Activated T-helper 1 cell treated with anti-CD3 and anti-CD28 coated beads, Interleukin-12 subunit alpha, Interleukin-12 subunit beta, Interleukin-2, Interleukin-4 antibody, amounts not matched to agents 30 ng/mL and 10 ng/mL and 1 ng/mL, durations not matched to agents 14 hours and 24 hours and 36 hours (primary cell): ENCODE data around the gene C2CD4D. TPM values are rescaled to one million over a fixed set of nuclear protein-coding genes. Genes with fewer than 3 reads are reported as not detected.
A peak's percentile ranks its signal among the peaks of the same experiment; 100 is the strongest.

ENCODE experiments used
- DNase-seq: peaks from one replicate; pipeline ENCODE4 v3.0.0; 2021; ENCODE audit warnings: low spot score
- H3K27ac Mint-ChIP-seq: one replicate; pipeline ENCODE4 v1.8.0; 2021; ENCODE audit warnings: mild to moderate bottlenecking, mixed read lengths
- H3K27me3 Mint-ChIP-seq: one replicate; pipeline ENCODE4 v1.8.0; 2022; ENCODE audit warnings: mild to moderate bottlenecking, moderate library complexity, mixed read lengths; ENCODE audit not compliant: insufficient read depth
- H3K36me3 Mint-ChIP-seq: one replicate; pipeline ENCODE4 v1.8.0; 2021; ENCODE audit warnings: low read depth, mixed read lengths
- H3K4me1 Mint-ChIP-seq: one replicate; pipeline ENCODE4 v1.8.0; 2021; ENCODE audit warnings: low read depth, mixed read lengths
- H3K4me3 Mint-ChIP-seq: one replicate; pipeline ENCODE4 v1.8.0; 2021; ENCODE audit warnings: mild to moderate bottlenecking, moderate library complexity, mixed read lengths
- H3K9me3 Mint-ChIP-seq: one replicate; pipeline ENCODE4 v1.8.0; 2021; ENCODE audit warnings: mixed read lengths
- intact Hi-C: fragments of 100-400 bp; cut with micrococcal nuclease; formaldehyde crosslinking; loops from one replicate; pipeline ENCODE4 v1.15.1; 2024
- total RNA-seq: library from RNA; stranded (reverse); gene quantifications from 2 replicates; pipeline ENCODE4 v1.2.3, GENCODE V29; 2022

Gene C2CD4D
- total RNA-seq, 1 donor from 2014 or later = 1.2 TPM

GRCh38 chr1:151854658-151855057 lies 15.0 kb upstream of the C2CD4D start:
- Mint-ChIP-seq H3K27me3 (no peaks in the 10 kb centered on the region), H3K27ac (no peak overlapping the region), H3K36me3 (peaks cover 2% of the 10 kb centered on the region), H3K9me3 (no peaks in the 10 kb centered on the region), H3K4me3 (no peak overlapping the region), H3K4me1 (no peaks in the 10 kb centered on the region)
- intact Hi-C loops = no loop called here
- no peak for DNase-seq

GRCh38 chr1:151853411-151853943 lies 13.9 kb upstream of the C2CD4D start, which contains the start of gene THEM5:
Gene THEM5 (minus strand): TSS chr1:151853712. CDS start chr1:151853565, 147 bp downstream.
- Mint-ChIP-seq H3K4me1 (no peaks in the 10 kb centered on the region), H3K9me3 (no peaks in the 10 kb centered on the region), H3K27me3 (no peaks in the 10 kb centered on the region), H3K4me3 (no peak within 1 kb of the TSS), H3K27ac (no peak within 1 kb of the TSS), H3K36me3 (peaks cover 2% of the 10 kb centered on the region)
- intact Hi-C loops = no loop called here
- DNase-seq = no peak

- intact Hi-C loops = no loop called here
- no peak overlapping the region for H3K27ac Mint-ChIP-seq
- DNase-seq = no peak
- H3K36me3 Mint-ChIP-seq = peaks cover 2% of the 10 kb centered on the region
- no peaks in the 10 kb centered on the region for H3K27me3 Mint-ChIP-seq
- H3K9me3 Mint-ChIP-seq = no peaks in the 10 kb centered on the region
- H3K4me3 Mint-ChIP-seq = no peak overlapping the region
- no peaks in the 10 kb centered on the region for H3K4me1 Mint-ChIP-seq
Measured at GRCh38 chr1:151852733-151853132, 13.1 kb upstream of the C2CD4D start.

- intact Hi-C loops = no loop called here
- Mint-ChIP-seq H3K4me1 (no peaks in the 10 kb centered on the region), H3K4me3 (no peak overlapping the region), H3K9me3 (no peaks in the 10 kb centered on the region), H3K36me3 (peaks cover 2% of the 10 kb centered on the region), H3K27me3 (no peaks in the 10 kb centered on the region), H3K27ac (no peak overlapping the region)
- no peak for DNase-seq
Measured at GRCh38 chr1:151851886-151852285, 12.3 kb upstream of the C2CD4D start.

GRCh38 chr1:151849871-151850270 lies 10.3 kb upstream of the C2CD4D start:
- intact Hi-C loops = no loop called here
- no peaks in the 10 kb centered on the region for H3K27me3 Mint-ChIP-seq
- no peak overlapping the region for H3K27ac Mint-ChIP-seq
- no peak for DNase-seq
- H3K36me3 Mint-ChIP-seq = peaks cover 12% of the 10 kb centered on the region
- H3K9me3 Mint-ChIP-seq = no peaks in the 10 kb centered on the region
- H3K4me3 Mint-ChIP-seq = no peak overlapping the region
- peaks cover 9% of the 10 kb centered on the region for H3K4me1 Mint-ChIP-seq

GRCh38 chr1:151849126-151849525 lies 9.5 kb upstream of the C2CD4D start:
- H3K9me3 Mint-ChIP-seq = no peaks in the 10 kb centered on the region
- H3K27ac Mint-ChIP-seq = no peak overlapping the region
- peaks cover 1% of the 10 kb centered on the region for H3K27me3 Mint-ChIP-seq
- DNase-seq = no peak
- H3K36me3 Mint-ChIP-seq = peaks cover 19% of the 10 kb centered on the region
- no peak overlapping the region for H3K4me3 Mint-ChIP-seq
- H3K4me1 Mint-ChIP-seq = peaks cover 16% of the 10 kb centered on the region
- intact Hi-C loops = no loop called here

GRCh38 chr1:151847867-151848596 lies 8.4 kb upstream of the C2CD4D start:
- intact Hi-C loops = no loop called here
- H3K4me1 Mint-ChIP-seq = peaks cover 16% of the 10 kb centered on the region
- no peak overlapping the region for H3K27ac Mint-ChIP-seq
- H3K27me3 Mint-ChIP-seq = peaks cover 1% of the 10 kb centered on the region
- no peaks in the 10 kb centered on the region for H3K9me3 Mint-ChIP-seq
- peaks cover 19% of the 10 kb centered on the region for H3K36me3 Mint-ChIP-seq
- no peak overlapping the region for H3K4me3 Mint-ChIP-seq
- DNase-seq = no peak

- intact Hi-C loops = no loop called here
- H3K36me3 Mint-ChIP-seq = peaks cover 23% of the 10 kb centered on the region
- peaks cover 1% of the 10 kb centered on the region for H3K27me3 Mint-ChIP-seq
- no peaks in the 10 kb centered on the region for H3K9me3 Mint-ChIP-seq
- peaks cover 20% of the 10 kb centered on the region for H3K4me1 Mint-ChIP-seq
- no peak overlapping the region for H3K4me3 Mint-ChIP-seq
- no peak overlapping the region for H3K27ac Mint-ChIP-seq
- no peak for DNase-seq
Measured at GRCh38 chr1:151846686-151847237, 7.1 kb upstream of the C2CD4D start.

GRCh38 chr1:151846062-151846568 lies 6.5 kb upstream of the C2CD4D start:
- peaks cover 1% of the 10 kb centered on the region for H3K27me3 Mint-ChIP-seq
- intact Hi-C loops = no loop called here
- H3K27ac Mint-ChIP-seq = peak overlapping the region; percentile 1
- no peak overlapping the region for H3K4me3 Mint-ChIP-seq
- H3K4me1 Mint-ChIP-seq = peaks cover 26% of the 10 kb centered on the region
- DNase-seq = no peak
- no peaks in the 10 kb centered on the region for H3K9me3 Mint-ChIP-seq
- H3K36me3 Mint-ChIP-seq = peaks cover 24% of the 10 kb centered on the region

GRCh38 chr1:151843398-151843797 lies 3.8 kb upstream of the C2CD4D start:
- intact Hi-C loops = no loop called here
- H3K9me3 Mint-ChIP-seq = no peaks in the 10 kb centered on the region
- peaks cover 49% of the 10 kb centered on the region for H3K4me1 Mint-ChIP-seq
- peaks cover 3% of the 10 kb centered on the region for H3K27me3 Mint-ChIP-seq
- H3K27ac Mint-ChIP-seq = no peak overlapping the region
- DNase-seq = no peak
- H3K36me3 Mint-ChIP-seq = peaks cover 28% of the 10 kb centered on the region
- H3K4me3 Mint-ChIP-seq = no peak overlapping the region

- H3K4me3 Mint-ChIP-seq = peak overlapping the region; percentile 90
Measured at GRCh38 chr1:151841141-151841540, 1.5 kb upstream of the C2CD4D start.

GRCh38 chr1:151840421-151840820 lies 801 bp upstream of the C2CD4D start:
- Mint-ChIP-seq H3K4me1 (peaks cover 57% of the 10 kb centered on the region), H3K36me3 (peaks cover 20% of the 10 kb centered on the region), H3K27ac (peak overlapping the region; percentile 45), H3K9me3 (no peaks in the 10 kb centered on the region), H3K4me3 (peak overlapping the region; percentile 90), H3K27me3 (peaks cover 6% of the 10 kb centered on the region)
- intact Hi-C loops = no loop called here
- DNase-seq = no peak

More at GRCh38 chr1:151841141-151841540, 1.5 kb upstream of the C2CD4D start:
- Mint-ChIP-seq H3K36me3 (peaks cover 22% of the 10 kb centered on the region), H3K4me1 (peaks cover 59% of the 10 kb centered on the region), H3K9me3 (no peaks in the 10 kb centered on the region), H3K27me3 (peaks cover 6% of the 10 kb centered on the region), H3K27ac (peak overlapping the region; percentile 32)
- no peak for DNase-seq
- intact Hi-C loops = no loop called here

GRCh38 chr1:151839082-151839412 lies 573 bp downstream of the C2CD4D start:
- Mint-ChIP-seq H3K27me3 (peaks cover 5% of the 10 kb centered on the region), H3K36me3 (peaks cover 11% of the 10 kb centered on the region), H3K4me3 (peak overlapping the region; percentile 90), H3K4me1 (peaks cover 54% of the 10 kb centered on the region), H3K9me3 (no peaks in the 10 kb centered on the region), H3K27ac (peak overlapping the region; percentile 78)
- DNase-seq = no peak
- intact Hi-C loops = loop anchor here (5.0 kb wide), 3 partner anchors 117 to 492 kb away; partner anchors contain the start of genes POGZ, RFX5 and RIIAD1
